ENCODE measurements around the gene TMEM120A.
"Not testable (repeated sequence)": the region's sequence is repeated elsewhere in the genome, so short reads cannot be mapped to it uniquely, and the experiment has no call there.

The TMEM120A gene

GRCh38 chr7:76009672-76010600 is 15.5 kb upstream of the TMEM120A start:
- ATAC-seq (ENCODE audit: insufficient read depth, low read depth) (no peak), DNase-seq (no peak)
- no peak for TF ChIP-seq EZH2 (IDR thresholded peaks at IDR 0.05; ENCODE audit: borderline replicate concordance, low read depth, low read length, severe bottlenecking)
- TF ChIP-seq, protein P1, sequence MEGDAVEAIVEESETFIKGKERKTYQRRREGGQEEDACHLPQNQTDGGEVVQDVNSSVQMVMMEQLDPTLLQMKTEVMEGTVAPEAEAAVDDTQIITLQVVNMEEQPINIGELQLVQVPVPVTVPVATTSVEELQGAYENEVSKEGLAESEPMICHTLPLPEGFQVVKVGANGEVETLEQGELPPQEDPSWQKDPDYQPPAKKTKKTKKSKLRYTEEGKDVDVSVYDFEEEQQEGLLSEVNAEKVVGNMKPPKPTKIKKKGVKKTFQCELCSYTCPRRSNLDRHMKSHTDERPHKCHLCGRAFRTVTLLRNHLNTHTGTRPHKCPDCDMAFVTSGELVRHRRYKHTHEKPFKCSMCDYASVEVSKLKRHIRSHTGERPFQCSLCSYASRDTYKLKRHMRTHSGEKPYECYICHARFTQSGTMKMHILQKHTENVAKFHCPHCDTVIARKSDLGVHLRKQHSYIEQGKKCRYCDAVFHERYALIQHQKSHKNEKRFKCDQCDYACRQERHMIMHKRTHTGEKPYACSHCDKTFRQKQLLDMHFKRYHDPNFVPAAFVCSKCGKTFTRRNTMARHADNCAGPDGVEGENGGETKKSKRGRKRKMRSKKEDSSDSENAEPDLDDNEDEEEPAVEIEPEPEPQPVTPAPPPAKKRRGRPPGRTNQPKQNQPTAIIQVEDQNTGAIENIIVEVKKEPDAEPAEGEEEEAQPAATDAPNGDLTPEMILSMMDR (IDR thresholded peaks at IDR 0.05; ENCODE audit: borderline replicate concordance, extremely low read depth, low read length, poor library complexity, severe bottlenecking) = no peak
- no peak overlapping the region for H2AFZ ChIP-seq (ENCODE audit: low read depth, low read length)
- no peak overlapping the region for H3K4me3 ChIP-seq (ENCODE audit: low read depth in 1 of 2, low read length in 2 of 2)
- peak overlapping the region; percentile 23; the same call in 1 of the 2 replicates for H3K4me2 ChIP-seq (ENCODE audit: insufficient read depth, low read length)
- H3K27me3 ChIP-seq (ENCODE audit: insufficient read depth, low read length, poor library complexity) = no peaks in the 10 kb centered on the region
- peaks cover 13% of the 10 kb centered on the region for H3K36me3 ChIP-seq (ENCODE audit: insufficient read depth, low read length)
- H3K9ac ChIP-seq (ENCODE audit: low read depth, low read length) = no peak overlapping the region
- peaks cover 24% of the 10 kb centered on the region for H3K4me1 ChIP-seq (ENCODE audit: insufficient read depth, low read length)
- H3K27ac ChIP-seq (ENCODE audit: low read length) = no peak overlapping the region
- H4K20me1 ChIP-seq (ENCODE audit: insufficient read depth, low read length) = peaks cover 56% of the 10 kb centered on the region
- no peaks in the 10 kb centered on the region for H3K9me3 ChIP-seq (ENCODE audit: insufficient read depth, low read length, severe bottlenecking)
- H3K79me2 ChIP-seq (ENCODE audit: insufficient read depth, low read length) = no peaks in the 10 kb centered on the region

DNA sequence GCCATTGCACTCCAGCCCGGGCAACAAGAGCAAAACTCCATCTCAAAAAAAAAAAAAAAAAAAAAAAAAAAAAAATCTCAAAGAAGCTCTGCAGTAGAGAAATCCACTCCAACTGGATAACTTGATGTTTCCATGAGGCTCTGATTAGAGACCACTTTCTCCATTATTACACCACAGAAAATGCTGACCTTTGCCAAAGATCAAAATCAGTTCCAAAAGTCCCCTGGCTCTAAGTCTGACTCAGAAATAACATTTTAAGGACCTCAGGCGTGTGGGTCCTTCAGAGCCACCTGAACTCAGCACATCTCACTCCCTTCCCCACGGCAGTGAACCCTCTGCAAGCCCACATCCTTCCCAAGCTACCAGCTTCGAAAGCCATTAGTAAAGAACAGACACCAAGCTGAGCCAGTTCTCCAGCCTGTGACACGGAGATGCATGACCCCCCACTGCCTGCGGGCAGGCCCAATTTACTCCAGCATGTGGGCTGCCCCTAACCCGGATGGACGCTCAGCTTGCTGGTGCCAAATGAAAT is 13.8 kb upstream of the TMEM120A start:
- Histone ChIP-seq H2AFZ (ENCODE audit: low read depth, low read length) (no peak overlapping the region), H3K27me3 (ENCODE audit: insufficient read depth, low read length, poor library complexity) (no peaks in the 10 kb centered on the region), H3K79me2 (ENCODE audit: insufficient read depth, low read length) (no peaks in the 10 kb centered on the region), H4K20me1 (ENCODE audit: insufficient read depth, low read length) (peaks cover 58% of the 10 kb centered on the region), H3K9me3 (ENCODE audit: insufficient read depth, low read length, severe bottlenecking) (no peaks in the 10 kb centered on the region), H3K36me3 (ENCODE audit: insufficient read depth, low read length) (peaks cover 19% of the 10 kb centered on the region), H3K4me1 (ENCODE audit: insufficient read depth, low read length) (peaks cover 24% of the 10 kb centered on the region), H3K4me3 (ENCODE audit: low read depth in 1 of 2, low read length in 2 of 2) (no peak overlapping the region), H3K27ac (ENCODE audit: low read length) (no peak overlapping the region), H3K4me2 (ENCODE audit: insufficient read depth, low read length) (no peak overlapping the region), H3K9ac (ENCODE audit: low read depth, low read length) (no peak overlapping the region)
- ATAC-seq (ENCODE audit: insufficient read depth, low read depth) (no peak), DNase-seq (no peak)
- TF ChIP-seq, protein P1 (IDR thresholded peaks at IDR 0.05; ENCODE audit: borderline replicate concordance, extremely low read depth, low read length, poor library complexity, severe bottlenecking) = no peak
- TF ChIP-seq EZH2 (IDR thresholded peaks at IDR 0.05; ENCODE audit: borderline replicate concordance, low read depth, low read length, severe bottlenecking) = no peak

DNA sequence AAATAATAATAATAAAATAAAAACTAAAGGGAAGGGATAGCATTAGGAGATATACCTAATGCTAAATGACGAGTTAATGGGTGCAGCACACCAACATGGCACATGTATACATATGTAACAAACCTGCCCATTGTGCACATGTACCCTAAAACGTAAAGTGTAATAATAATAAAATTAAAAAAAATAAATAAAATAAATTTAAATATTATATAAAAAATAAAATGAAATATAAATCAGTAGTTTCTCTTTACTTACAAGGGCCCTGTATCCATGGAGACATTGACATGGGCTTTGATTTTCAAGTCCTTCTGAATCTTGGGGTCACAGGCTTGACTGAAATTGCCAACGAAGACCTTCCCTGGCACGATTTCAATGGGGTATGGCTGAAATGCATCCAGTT is 10.6 kb upstream of the TMEM120A start:
- not testable (repeated sequence) for H3K9me3 ChIP-seq (ENCODE audit: insufficient read depth, low read length, severe bottlenecking); H3K27me3 ChIP-seq (ENCODE audit: insufficient read depth, low read length, poor library complexity); ATAC-seq (ENCODE audit: insufficient read depth, low read depth)

GRCh38 chr7:76003351-76003750 is 9.0 kb upstream of the TMEM120A start:
- H3K27me3 ChIP-seq (ENCODE audit: insufficient read depth, low read length, poor library complexity) = no peaks in the 10 kb centered on the region
- no peak overlapping the region for H2AFZ ChIP-seq (ENCODE audit: low read depth, low read length)
- no peaks in the 10 kb centered on the region for H3K79me2 ChIP-seq (ENCODE audit: insufficient read depth, low read length)
- H3K9me3 ChIP-seq (ENCODE audit: insufficient read depth, low read length, severe bottlenecking) = no peaks in the 10 kb centered on the region
- DNase-seq (no peak), ATAC-seq (ENCODE audit: insufficient read depth, low read depth) (no peak)
- no peak for TF ChIP-seq EZH2 (IDR thresholded peaks at IDR 0.05; ENCODE audit: borderline replicate concordance, low read depth, low read length, severe bottlenecking)
- TF ChIP-seq, protein P1 (IDR thresholded peaks at IDR 0.05; ENCODE audit: borderline replicate concordance, extremely low read depth, low read length, poor library complexity, severe bottlenecking) = no peak
- H3K36me3 ChIP-seq (ENCODE audit: insufficient read depth, low read length) = peaks cover 30% of the 10 kb centered on the region
- H3K4me3 ChIP-seq (ENCODE audit: low read depth in 1 of 2, low read length in 2 of 2) = no peak overlapping the region
- peaks cover 39% of the 10 kb centered on the region for H4K20me1 ChIP-seq (ENCODE audit: insufficient read depth, low read length)
- H3K9ac ChIP-seq (ENCODE audit: low read depth, low read length) = no peak overlapping the region
- H3K4me2 ChIP-seq (ENCODE audit: insufficient read depth, low read length) = no peak overlapping the region
- H3K4me1 ChIP-seq (ENCODE audit: insufficient read depth, low read length) = no peaks in the 10 kb centered on the region; the same call in 1 of the 2 replicates
- H3K27ac ChIP-seq (ENCODE audit: low read length) = no peak overlapping the region

More for the DNA sequence above, 10.6 kb upstream of the TMEM120A start:
- Histone ChIP-seq H3K36me3 (ENCODE audit: insufficient read depth, low read length) (peaks cover 30% of the 10 kb centered on the region), H3K4me1 (ENCODE audit: insufficient read depth, low read length) (peaks cover 14% of the 10 kb centered on the region), H4K20me1 (ENCODE audit: insufficient read depth, low read length) (peaks cover 47% of the 10 kb centered on the region)
- not testable (repeated sequence) for H3K9ac ChIP-seq (ENCODE audit: low read depth, low read length); H3K4me2 ChIP-seq (ENCODE audit: insufficient read depth, low read length); H3K27ac ChIP-seq (ENCODE audit: low read length); H3K79me2 ChIP-seq (ENCODE audit: insufficient read depth, low read length); H2AFZ ChIP-seq (ENCODE audit: low read depth, low read length); H3K4me3 ChIP-seq (ENCODE audit: low read depth in 1 of 2, low read length in 2 of 2); DNase-seq
